Keratinocyte (primary cell): ENCODE measurements around the gene GGCX. TPM values are rescaled to one million over a fixed set of nuclear protein-coding genes. Genes with fewer than 3 reads are reported as not detected.

Experiments used
- DNase-seq: peaks from one replicate; pipeline ENCODE4 v3.0.0-alpha.2; 2011; ENCODE audit warnings: low read depth, missing footprints, low spot score
- FAIRE-seq: peaks from 2 replicates; lab custom pipeline; 2011; peaks lifted over from hg19 to GRCh38; lab: Jason Lieb, UNC
- H2AFZ ChIP-seq: 2 replicates; pipeline ENCODE4 v1.6.0; 2012; ENCODE audit warnings: low read length, control low read depth, inconsistent platforms; ENCODE audit not compliant: control insufficient read depth
- H3K27ac ChIP-seq: 2 replicates; pipeline ENCODE4 v1.5.1; 2011; ENCODE audit warnings: low read length; ENCODE audit not compliant: control insufficient read depth, insufficient read depth
- H3K27me3 ChIP-seq: 3 replicates; pipeline ENCODE4 v1.6.0; 2011; ENCODE audit warnings: low read length; ENCODE audit not compliant: control insufficient read depth, insufficient read depth; ENCODE audit errors: extremely low read depth
- H3K36me3 ChIP-seq, 2 experiments: 2 replicates in 1 of 2; 3 replicates in 1 of 2; pipeline ENCODE4 v1.5.1; 2011; ENCODE audit warnings: low read length in 2 of 2, mild to moderate bottlenecking in 1 of 2; ENCODE audit not compliant: control insufficient read depth in 2 of 2, insufficient read depth in 2 of 2; ENCODE audit errors: extremely low read depth in 1 of 2
- H3K4me1 ChIP-seq: 3 replicates; pipeline ENCODE4 v1.5.1; 2011; ENCODE audit warnings: low read length; ENCODE audit not compliant: control insufficient read depth, insufficient read depth; ENCODE audit errors: extremely low read depth
- H3K4me2 ChIP-seq: 3 replicates; pipeline ENCODE4 v1.6.0; 2011; ENCODE audit warnings: low read depth, low read length; ENCODE audit not compliant: control insufficient read depth, insufficient read depth; ENCODE audit errors: extremely low read depth
- H3K4me3 ChIP-seq, 3 experiments: fragments of 200-600 bp in 1 of 3; sonication (generic) in 1 of 3; 2 replicates in 2 of 3; 3 replicates in 1 of 3; pipeline ENCODE4 v1.5.1; 2011 to 2016; ENCODE audit warnings: low read length in 3 of 3, mild to moderate bottlenecking in 3 of 3, control low read depth in 2 of 3, inconsistent platforms in 1 of 3, low read depth in 1 of 3, mixed read lengths in 1 of 3, mixed run types in 1 of 3, moderate library complexity in 1 of 3; ENCODE audit not compliant: control insufficient read depth in 2 of 3, insufficient read depth in 2 of 3; ENCODE audit errors: extremely low read depth in 1 of 3
- H3K79me2 ChIP-seq: 2 replicates; pipeline ENCODE4 v1.6.0; 2012; ENCODE audit warnings: low read length; ENCODE audit not compliant: control insufficient read depth, insufficient read depth
- H3K9ac ChIP-seq: 3 replicates; pipeline ENCODE4 v1.6.0; 2011; ENCODE audit warnings: low read length; ENCODE audit not compliant: control insufficient read depth, insufficient read depth; ENCODE audit errors: extremely low read depth
- H3K9me1 ChIP-seq: 3 replicates; pipeline ENCODE4 v1.6.0; 2011; ENCODE audit warnings: low read length; ENCODE audit not compliant: control insufficient read depth, insufficient read depth; ENCODE audit errors: extremely low read depth
- H3K9me3 ChIP-seq: 2 replicates; pipeline ENCODE4 v1.5.1; 2012; ENCODE audit warnings: low read depth, low read length; ENCODE audit not compliant: control insufficient read depth
- H4K20me1 ChIP-seq: 3 replicates; pipeline ENCODE4 v1.6.0; 2011; ENCODE audit warnings: low read length; ENCODE audit not compliant: control insufficient read depth, insufficient read depth; ENCODE audit errors: extremely low read depth
- EZH2 ChIP-seq: IDR thresholded peaks from one replicate; pipeline ENCODE4 v1.6.1; 2012; ENCODE audit warnings: inconsistent platforms, mild to moderate bottlenecking, low read length, moderate library complexity
- dilution Hi-C: fragments of 300-500 bp; cut with MboI; formaldehyde crosslinking; loops from one replicate; pipeline ENCODE4 v1.7.0; 2020; ENCODE audit warnings: low sequenced_read_pairs; ENCODE audit not compliant: extremely low pct_ligation_motif_present
- polyA plus RNA-seq, 5 experiments: library from polyadenylated mRNA; depleted of rRNA in 3 of 5; stranded (reverse) in 3 of 5; stranded (forward) in 1 of 5; unstranded in 1 of 5; fragments of >200 nt; gene quantifications; 1 replicate in 1 of 5; 2 replicates in 3 of 5; 3 replicates in 1 of 5; pipeline versions ENCODE4 v1.2.1 to v1.2.3, GENCODE V29; 2011 to 2012; ENCODE audit warnings: missing spikeins in 2 of 5, low read depth in 1 of 5, low replicate concordance in 1 of 5
- TF ChIP-seq, protein P1 (sequence below), 3 experiments: IDR thresholded peaks in 1 of 3; conservative IDR thresholded peaks in 1 of 3; optimal IDR thresholded peaks in 1 of 3; 2 replicates in 2 of 3; 3 replicates in 1 of 3; pipeline versions ENCODE3 to v1.5.1; 2011; ENCODE audit warnings: low read length in 3 of 3, mild to moderate bottlenecking in 3 of 3, moderate library complexity in 2 of 3, control low read depth in 1 of 3, inconsistent platforms in 1 of 3; ENCODE audit not compliant: insufficient read depth in 2 of 3; ENCODE audit errors: extremely low read depth in 1 of 3

Gene GGCX
- polyA plus RNA-seq, 1 donor (not counting 4 experiments of a cell fraction or from before 2014, with no cell fraction given) = 34.3 TPM

- FAIRE-seq (no peak), DNase-seq (no peak)
- peaks cover 10% of the 10 kb centered on the region for H3K79me2 ChIP-seq
- dilution Hi-C loops = no loop called here
- H2AFZ ChIP-seq = no peak overlapping the region
- TF ChIP-seq, protein P1, sequence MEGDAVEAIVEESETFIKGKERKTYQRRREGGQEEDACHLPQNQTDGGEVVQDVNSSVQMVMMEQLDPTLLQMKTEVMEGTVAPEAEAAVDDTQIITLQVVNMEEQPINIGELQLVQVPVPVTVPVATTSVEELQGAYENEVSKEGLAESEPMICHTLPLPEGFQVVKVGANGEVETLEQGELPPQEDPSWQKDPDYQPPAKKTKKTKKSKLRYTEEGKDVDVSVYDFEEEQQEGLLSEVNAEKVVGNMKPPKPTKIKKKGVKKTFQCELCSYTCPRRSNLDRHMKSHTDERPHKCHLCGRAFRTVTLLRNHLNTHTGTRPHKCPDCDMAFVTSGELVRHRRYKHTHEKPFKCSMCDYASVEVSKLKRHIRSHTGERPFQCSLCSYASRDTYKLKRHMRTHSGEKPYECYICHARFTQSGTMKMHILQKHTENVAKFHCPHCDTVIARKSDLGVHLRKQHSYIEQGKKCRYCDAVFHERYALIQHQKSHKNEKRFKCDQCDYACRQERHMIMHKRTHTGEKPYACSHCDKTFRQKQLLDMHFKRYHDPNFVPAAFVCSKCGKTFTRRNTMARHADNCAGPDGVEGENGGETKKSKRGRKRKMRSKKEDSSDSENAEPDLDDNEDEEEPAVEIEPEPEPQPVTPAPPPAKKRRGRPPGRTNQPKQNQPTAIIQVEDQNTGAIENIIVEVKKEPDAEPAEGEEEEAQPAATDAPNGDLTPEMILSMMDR (optimal IDR thresholded peaks at IDR 0.05 in 1 of 3, IDR thresholded peaks at IDR 0.05 in 1 of 3, conservative IDR thresholded peaks at IDR 0.05 in 1 of 3; ENCODE audit: extremely low read depth in 1 of 3, insufficient read depth in 2 of 3, low read length in 3 of 3) = no peak
- no peak for TF ChIP-seq EZH2
- H3K9me3 ChIP-seq = no peaks in the 10 kb centered on the region
- no peaks in the 10 kb centered on the region for H3K27me3 ChIP-seq
- no peak overlapping the region for H3K4me3 ChIP-seq
- peaks cover 23% of the 10 kb centered on the region for H3K4me1 ChIP-seq
- H3K36me3 ChIP-seq = peaks cover 0 to 1% of the 10 kb centered on the region in 2 experiments
- no peaks in the 10 kb centered on the region for H3K9me1 ChIP-seq
- H4K20me1 ChIP-seq = no peaks in the 10 kb centered on the region
- H3K9ac ChIP-seq = no peak overlapping the region
- H3K4me2 ChIP-seq = no peak overlapping the region
- H3K27ac ChIP-seq = no peak overlapping the region
Measured at GRCh38 chr2:85591563-85591962, 30.3 kb upstream of the GGCX start.

GRCh38 chr2:85590950-85591349, 29.7 kb upstream of the GGCX start:
- FAIRE-seq = no peak
- Histone ChIP-seq H2AFZ (peak overlapping the region; percentile 2), H3K4me1 (peaks cover 17% of the 10 kb centered on the region)

More at GRCh38 chr2:85590950-85591349, 29.7 kb upstream of the GGCX start:
- dilution Hi-C loops = no loop called here
- DNase-seq = no peak
- Histone ChIP-seq H3K27me3 (no peaks in the 10 kb centered on the region), H3K9me1 (no peaks in the 10 kb centered on the region), H3K4me2 (no peak overlapping the region), H3K27ac (peak overlapping the region; percentile 26), H3K36me3 (no peaks in the 10 kb centered on the region), H3K4me3 (no peak overlapping the region), H3K79me2 (peaks cover 4% of the 10 kb centered on the region), H4K20me1 (no peaks in the 10 kb centered on the region), H3K9ac (no peak overlapping the region), H3K9me3 (no peaks in the 10 kb centered on the region)
- TF ChIP-seq, protein P1 (optimal IDR thresholded peaks at IDR 0.05 in 1 of 3, IDR thresholded peaks at IDR 0.05 in 1 of 3, conservative IDR thresholded peaks at IDR 0.05 in 1 of 3; ENCODE audit: extremely low read depth in 1 of 3, insufficient read depth in 2 of 3, low read length in 3 of 3) = no peak
- no peak for TF ChIP-seq EZH2
